MM.1S (cell line): ENCODE results near the gene CD300E.

Source experiments
- DNase-seq: peaks from one replicate; pipeline ENCODE4 v3.0.0-alpha.2; 2015
- H2AFZ ChIP-seq: fragments of 300-600 bp; sonication (generic); 2 replicates; pipeline ENCODE4 v1.6.0; 2016; ENCODE audit warnings: antibody characterized with exemption, low read length
- H3F3A ChIP-seq: fragments of 300-600 bp; sonication (generic); 2 replicates; pipeline ENCODE4 v1.6.1; 2016; ENCODE audit warnings: mild to moderate bottlenecking, antibody characterized with exemption, low read length, moderate library complexity, mixed read lengths; ENCODE audit not compliant: insufficient read depth
- H3K27ac ChIP-seq: fragments of 300-600 bp; sonication (generic); 2 replicates; pipeline ENCODE4 v1.5.1; 2016; ENCODE audit warnings: mild to moderate bottlenecking, low read length
- H3K27me3 ChIP-seq: fragments of 300-600 bp; sonication (generic); replicated peaks from 2 replicates; pipeline ENCODE4 v1.6.0; 2016; ENCODE audit warnings: low read length; ENCODE audit not compliant: insufficient read depth
- H3K36me3 ChIP-seq: fragments of 300-600 bp; sonication (generic); replicated peaks from 2 replicates; pipeline ENCODE4 v1.6.1; 2016; ENCODE audit warnings: mild to moderate bottlenecking, low read length, mixed read lengths; ENCODE audit not compliant: insufficient read depth
- H3K4me1 ChIP-seq: fragments of 300-600 bp; sonication (generic); 2 replicates; pipeline ENCODE4 v1.6.1; 2016; ENCODE audit warnings: low read length, mixed read lengths
- H3K4me2 ChIP-seq: fragments of 300-600 bp; sonication (generic); 2 replicates; pipeline ENCODE4 v1.6.0; 2016; ENCODE audit warnings: low read depth, low read length
- H3K4me3 ChIP-seq: fragments of 300-600 bp; sonication (generic); 2 replicates; pipeline ENCODE4 v1.5.1; 2016; ENCODE audit warnings: low read length, mixed read lengths
- H3K79me2 ChIP-seq: fragments of 300-600 bp; sonication (generic); 2 replicates; pipeline ENCODE4 v1.6.1; 2016; ENCODE audit warnings: mixed run types, low read length, mixed read lengths
- H3K9ac ChIP-seq: fragments of 300-600 bp; sonication (generic); 2 replicates; pipeline ENCODE4 v1.6.1; 2016; ENCODE audit warnings: low read length, mixed read lengths
- H3K9me2 ChIP-seq: fragments of 300-600 bp; sonication (generic); replicated peaks from 2 replicates; pipeline ENCODE4 v1.6.1; 2016; ENCODE audit warnings: mild to moderate bottlenecking, low read length, mixed read lengths; ENCODE audit not compliant: insufficient read depth
- H3K9me3 ChIP-seq: fragments of 300-600 bp; sonication (generic); replicated peaks from 2 replicates; pipeline ENCODE4 v1.6.1; 2016; ENCODE audit warnings: mild to moderate bottlenecking, low read length, mixed read lengths; ENCODE audit not compliant: insufficient read depth
- H4K20me1 ChIP-seq: fragments of 300-600 bp; sonication (generic); 2 replicates; pipeline ENCODE4 v1.6.1; 2016; ENCODE audit warnings: mild to moderate bottlenecking, low read length, moderate library complexity, mixed read lengths; ENCODE audit not compliant: insufficient read depth
- CTCF ChIP-seq: fragments of 300-600 bp; sonication (generic); IDR thresholded peaks from 2 replicates; pipeline ENCODE4 v1.5.1; 2016; ENCODE audit warnings: antibody characterized with exemption, low read length, mixed read lengths
- EZH2 ChIP-seq: fragments of 300-600 bp; sonication (generic); optimal IDR thresholded peaks from 2 replicates; pipeline ENCODE3; 2017; ENCODE audit warnings: low read depth, mild to moderate bottlenecking, antibody characterized with exemption, low read length, mixed read lengths
- EZH2phosphoT487 ChIP-seq: fragments of 300-600 bp; sonication (generic); IDR thresholded peaks from 2 replicates; pipeline ENCODE4 v1.6.1; 2018; ENCODE audit warnings: antibody characterized with exemption, low read length

The CD300E gene

GRCh38 chr17:74644419-74644818 lies 20.9 kb upstream of the CD300E start:
- H3K4me1 ChIP-seq, result peaks cover 30% of the 10 kb centered on the region

GRCh38 chr17:74643826-74644225 lies 20.3 kb upstream of the CD300E start:
- Histone ChIP-seq H3K9me3 (no peaks in the 10 kb centered on the region), H2AFZ (no peak overlapping the region), H3K79me2 (no peaks in the 10 kb centered on the region), H3K9me2 (no peaks in the 10 kb centered on the region), H3K27me3 (peaks cover 87% of the 10 kb centered on the region), H3K4me2 (no peak overlapping the region), H3K9ac (no peak overlapping the region), H3K4me1 (peaks cover 35% of the 10 kb centered on the region), H3K36me3 (no peaks in the 10 kb centered on the region), H3K27ac (no peak overlapping the region), H3F3A (peaks cover 9% of the 10 kb centered on the region; the same call in 1 of the 2 replicates), H3K4me3 (no peak overlapping the region), H4K20me1 (no peaks in the 10 kb centered on the region)
- DNase-seq, result no peak
- TF ChIP-seq CTCF (no peak), EZH2phosphoT487 (no peak), EZH2 (no peak)

More at GRCh38 chr17:74644419-74644818, 20.9 kb upstream of the CD300E start:
- no peaks in the 10 kb centered on the region for H4K20me1 ChIP-seq
- peaks cover 87% of the 10 kb centered on the region for H3K27me3 ChIP-seq
- TF ChIP-seq EZH2 (no peak), CTCF (no peak), EZH2phosphoT487 (no peak)
- no peak overlapping the region for H3K4me2 ChIP-seq
- no peaks in the 10 kb centered on the region for H3K36me3 ChIP-seq
- no peak overlapping the region for H3K27ac ChIP-seq
- peaks cover 6% of the 10 kb centered on the region; the same call in 1 of the 2 replicates for H3F3A ChIP-seq
- H3K4me3 ChIP-seq, result no peak overlapping the region
- no peaks in the 10 kb centered on the region for H3K79me2 ChIP-seq
- DNase-seq, result no peak
- H2AFZ ChIP-seq, result no peak overlapping the region
- no peak overlapping the region for H3K9ac ChIP-seq
- no peaks in the 10 kb centered on the region for H3K9me2 ChIP-seq
- H3K9me3 ChIP-seq, result no peaks in the 10 kb centered on the region

GRCh38 chr17:74642995-74643394 lies 19.5 kb upstream of the CD300E start:
- Histone ChIP-seq H3K4me3 (no peak overlapping the region), H3K36me3 (no peaks in the 10 kb centered on the region), H3F3A (peaks cover 9% of the 10 kb centered on the region; the same call in 1 of the 2 replicates), H3K27ac (no peak overlapping the region), H4K20me1 (no peaks in the 10 kb centered on the region), H3K79me2 (no peaks in the 10 kb centered on the region), H3K9ac (no peak overlapping the region), H3K4me2 (no peak overlapping the region), H3K27me3 (peaks cover 87% of the 10 kb centered on the region), H2AFZ (no peak overlapping the region), H3K9me3 (no peaks in the 10 kb centered on the region), H3K4me1 (peaks cover 40% of the 10 kb centered on the region), H3K9me2 (no peaks in the 10 kb centered on the region)
- TF ChIP-seq CTCF (no peak), EZH2 (no peak), EZH2phosphoT487 (no peak)
- DNase-seq, result no peak
